GM08714 (cell line): ENCODE data around the gene PARD6G.
A peak's percentile ranks its signal among the peaks of the same experiment; 100 is the strongest.
"Not testable (repeated sequence)": the region's sequence is repeated elsewhere in the genome, so short reads cannot be mapped to it uniquely, and the experiment has no call there.

Source experiments
- H3K4me3 ChIP-seq: fragments of 200-500 bp; sonication (Bioruptor generic); 2 replicates; pipeline ENCODE4 v1.5.1; 2014; ENCODE audit warnings: mild to moderate bottlenecking, low read length, inconsistent platforms
- ZNF274 ChIP-seq: IDR thresholded peaks from 2 replicates; pipeline ENCODE4 v1.6.1; 2012; ENCODE audit warnings: mild to moderate bottlenecking, low read depth, low read length

The PARD6G gene

GRCh38 chr18:80247393-80247841 is at the start of gene PARD6G:
PARD6G (minus strand) TSS chr18:80247514; CDS start chr18:80247348, 166 bp downstream.
- peak within 1 kb of the TSS; percentile 80 for H3K4me3 ChIP-seq
- no peak for TF ChIP-seq ZNF274

DNA sequence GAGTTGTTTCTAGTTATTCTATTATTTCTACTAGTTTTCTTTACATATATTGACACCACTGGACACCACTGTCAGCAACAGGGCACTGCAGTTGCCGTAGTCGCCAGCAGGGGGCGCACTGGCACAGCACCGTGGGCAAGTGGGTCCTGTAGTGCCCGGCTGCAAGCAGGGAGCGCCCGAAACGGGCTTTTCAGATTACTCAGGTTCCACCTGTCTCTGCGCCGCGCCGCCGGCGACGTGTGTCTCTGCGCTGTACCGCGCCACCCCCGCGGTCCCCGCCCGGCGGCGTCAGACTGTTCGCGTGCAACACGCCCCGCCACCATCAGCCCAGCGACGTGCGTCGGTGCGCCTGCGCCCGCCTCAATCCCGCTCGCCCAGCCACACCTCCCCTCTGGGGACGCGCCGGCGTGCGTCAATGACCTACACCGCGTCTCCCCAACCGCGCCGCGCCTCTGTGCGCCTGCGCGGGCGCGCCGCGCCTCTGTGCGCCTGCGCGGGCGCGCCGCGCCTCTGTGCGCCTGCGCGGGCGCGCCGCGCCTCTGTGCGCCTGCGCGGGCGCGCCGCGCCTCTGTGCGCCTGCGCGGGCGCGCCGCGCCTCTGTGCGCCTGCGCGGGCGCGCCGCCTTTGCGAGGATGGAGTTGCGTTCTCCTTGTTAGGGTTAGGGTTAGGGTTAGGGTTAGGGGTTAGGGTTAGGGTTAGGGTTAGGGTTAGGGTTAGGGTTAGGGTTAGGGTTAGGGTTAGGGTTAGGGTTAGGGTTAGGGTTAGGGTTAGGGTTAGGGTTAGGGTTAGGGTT is 15.1 kb upstream of the PARD6G start:
- H3K4me3 ChIP-seq = peak overlapping the region; percentile 83; the same call in 1 of the 2 replicates

- TF ChIP-seq ZNF274 = no peak
- no peak overlapping the region for H3K4me3 ChIP-seq
Measured at GRCh38 chr18:80259610-80260009, 12.3 kb upstream of the PARD6G start.

DNA sequence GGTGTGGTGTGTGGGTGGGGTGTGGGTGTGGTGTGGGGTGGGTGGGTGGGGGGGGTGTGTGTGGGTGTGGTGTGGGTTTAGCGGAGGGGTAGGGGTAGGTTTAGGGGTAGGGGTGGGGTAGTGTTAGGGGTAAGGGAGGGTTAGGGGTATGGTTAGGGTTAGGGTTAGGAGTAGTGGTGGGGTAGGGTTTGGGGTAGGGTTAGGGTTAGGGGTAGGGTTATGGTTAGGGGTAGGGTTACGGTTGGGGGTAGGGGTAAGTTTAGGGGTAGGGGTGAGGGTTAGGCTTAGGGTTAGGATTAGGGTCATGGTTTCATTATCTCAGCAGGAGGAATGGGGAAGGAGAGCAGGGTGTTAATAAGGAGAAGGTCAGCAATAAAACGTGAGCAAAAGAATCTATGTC is 11.3 kb upstream of the PARD6G start:
- H3K4me3 ChIP-seq = no peak overlapping the region
- no peak for TF ChIP-seq ZNF274

- H3K4me3 ChIP-seq = not testable (repeated sequence)
Measured at GRCh38 chr18:80257579-80258543, 10.5 kb upstream of the PARD6G start.

GRCh38 chr18:80254971-80255500 is 7.7 kb upstream of the PARD6G start:
- H3K4me3 ChIP-seq = no peak overlapping the region
- no peak for TF ChIP-seq ZNF274

DNA sequence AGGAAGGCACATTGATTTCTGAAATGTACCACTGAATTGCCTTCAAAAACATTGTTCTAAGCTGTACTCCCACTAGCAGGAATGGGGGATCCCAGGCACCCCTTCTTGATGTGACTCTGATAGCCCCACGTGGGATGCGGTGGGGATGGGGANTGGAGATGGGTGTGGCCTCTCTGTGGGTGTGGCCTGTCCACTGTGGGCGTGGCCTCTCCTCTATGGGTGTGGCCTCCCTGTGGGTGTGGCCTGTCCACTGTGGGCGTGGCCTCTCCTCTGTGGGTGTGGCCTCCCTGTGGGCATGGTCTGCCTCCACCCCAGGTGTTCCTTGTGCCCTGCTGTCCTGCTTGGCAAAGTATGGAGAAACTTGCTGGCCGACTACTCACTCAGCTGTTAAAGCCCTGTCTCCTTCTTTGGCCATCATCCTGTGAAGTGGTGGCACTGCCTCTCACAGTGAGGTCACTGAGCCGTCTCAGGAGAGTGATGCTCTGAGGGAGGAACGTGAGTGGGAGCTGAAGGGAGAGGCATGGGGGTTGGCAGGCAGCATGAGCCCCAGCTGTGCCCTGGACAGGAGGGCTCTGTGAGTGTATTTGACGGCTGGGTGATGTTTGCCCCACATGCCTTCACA is 6.7 kb upstream of the PARD6G start:
- no peak overlapping the region for H3K4me3 ChIP-seq
- no peak for TF ChIP-seq ZNF274

DNA sequence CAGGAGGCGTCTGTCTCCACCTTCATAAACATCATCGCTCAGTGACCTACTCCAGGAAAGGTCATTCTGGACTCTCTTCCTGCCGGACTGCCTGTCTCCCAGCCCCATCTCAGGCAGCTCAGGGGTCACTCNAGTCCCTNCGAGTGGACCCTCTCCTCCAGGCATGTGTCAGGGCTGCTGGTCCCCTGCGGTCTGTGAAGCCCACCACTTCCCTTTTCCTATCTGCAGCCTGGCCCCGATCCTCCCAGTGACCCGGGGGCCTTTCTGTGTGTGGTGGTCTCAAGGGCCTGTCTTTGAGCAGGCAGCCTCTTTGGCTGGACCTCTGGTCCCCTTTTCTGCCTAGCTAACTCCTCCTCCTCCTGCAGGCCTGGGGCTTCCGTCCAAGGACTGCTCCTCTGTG is 5.9 kb upstream of the PARD6G start:
- no peak overlapping the region for H3K4me3 ChIP-seq
- TF ChIP-seq ZNF274 = no peak

DNA sequence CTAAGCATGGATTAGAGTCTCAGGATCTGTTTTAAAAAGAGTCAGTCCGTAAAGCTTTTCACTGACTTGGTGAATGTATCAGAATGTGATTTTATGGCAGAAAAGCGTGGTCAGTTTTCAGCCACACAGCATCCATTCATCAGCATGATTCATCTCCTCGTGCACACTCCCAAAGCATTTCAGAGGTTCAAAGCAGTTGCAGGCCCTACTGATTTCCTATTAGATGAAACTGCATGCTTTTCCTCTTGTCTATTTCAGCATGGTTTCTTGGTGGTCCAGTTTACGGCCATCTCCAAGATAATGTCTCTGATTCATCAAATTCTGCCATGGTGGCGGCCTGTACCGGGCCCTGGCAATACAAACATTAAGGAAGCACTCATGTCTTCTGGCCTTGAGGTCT is 4.8 kb upstream of the PARD6G start:
- no peak for TF ChIP-seq ZNF274
- no peak overlapping the region for H3K4me3 ChIP-seq

DNA sequence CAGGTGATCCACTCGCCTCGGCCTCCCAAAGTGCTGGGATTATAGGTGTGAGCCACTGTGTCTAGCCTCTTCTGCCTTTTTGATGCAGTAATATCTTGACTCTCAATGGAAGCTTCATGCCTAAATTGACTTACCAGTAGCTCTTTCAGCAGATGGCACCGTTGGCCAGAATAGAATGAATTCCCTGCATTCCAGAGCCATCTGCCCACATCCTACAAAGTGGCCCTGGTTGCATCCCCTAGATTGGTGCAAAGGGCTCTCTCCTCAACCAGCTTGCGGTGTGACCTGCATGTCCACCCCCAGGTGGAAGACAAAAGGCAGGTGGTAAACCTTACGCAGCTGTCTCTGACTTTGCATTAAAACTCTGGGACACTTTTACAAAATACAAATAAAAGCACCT is 4.4 kb upstream of the PARD6G start:
- no peak overlapping the region for H3K4me3 ChIP-seq
- TF ChIP-seq ZNF274 = no peak

DNA sequence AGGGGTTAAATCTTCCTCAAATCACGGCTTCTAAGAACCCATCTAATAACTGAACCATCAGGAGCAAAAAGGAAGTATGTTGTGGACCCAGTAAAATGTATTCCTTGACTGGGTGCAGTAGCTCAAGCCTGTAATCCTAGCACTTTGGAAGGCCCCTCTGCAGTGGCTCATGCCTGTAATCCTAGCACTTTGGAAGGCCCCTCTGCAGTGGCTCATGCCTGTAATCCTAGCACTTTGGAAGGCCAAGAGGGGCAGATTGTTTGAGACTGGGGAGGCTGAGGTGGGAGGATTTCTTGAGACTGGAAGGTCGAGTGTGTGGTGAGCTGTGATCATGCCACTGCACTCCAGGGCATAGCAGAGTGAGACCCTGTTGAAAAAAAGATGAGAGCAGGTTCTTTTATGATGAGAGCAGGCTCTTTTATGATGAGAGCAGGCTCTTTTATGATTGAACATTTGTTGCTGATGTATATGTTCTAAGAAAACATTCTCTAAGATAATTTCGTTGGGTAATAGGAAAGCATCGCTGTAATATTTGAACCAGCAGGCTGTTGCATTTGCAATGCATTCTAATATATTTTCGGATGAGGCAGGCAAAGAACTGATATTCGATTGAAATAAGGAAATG is 3.5 kb upstream of the PARD6G start:
- TF ChIP-seq ZNF274 = no peak
- no peak overlapping the region for H3K4me3 ChIP-seq

DNA sequence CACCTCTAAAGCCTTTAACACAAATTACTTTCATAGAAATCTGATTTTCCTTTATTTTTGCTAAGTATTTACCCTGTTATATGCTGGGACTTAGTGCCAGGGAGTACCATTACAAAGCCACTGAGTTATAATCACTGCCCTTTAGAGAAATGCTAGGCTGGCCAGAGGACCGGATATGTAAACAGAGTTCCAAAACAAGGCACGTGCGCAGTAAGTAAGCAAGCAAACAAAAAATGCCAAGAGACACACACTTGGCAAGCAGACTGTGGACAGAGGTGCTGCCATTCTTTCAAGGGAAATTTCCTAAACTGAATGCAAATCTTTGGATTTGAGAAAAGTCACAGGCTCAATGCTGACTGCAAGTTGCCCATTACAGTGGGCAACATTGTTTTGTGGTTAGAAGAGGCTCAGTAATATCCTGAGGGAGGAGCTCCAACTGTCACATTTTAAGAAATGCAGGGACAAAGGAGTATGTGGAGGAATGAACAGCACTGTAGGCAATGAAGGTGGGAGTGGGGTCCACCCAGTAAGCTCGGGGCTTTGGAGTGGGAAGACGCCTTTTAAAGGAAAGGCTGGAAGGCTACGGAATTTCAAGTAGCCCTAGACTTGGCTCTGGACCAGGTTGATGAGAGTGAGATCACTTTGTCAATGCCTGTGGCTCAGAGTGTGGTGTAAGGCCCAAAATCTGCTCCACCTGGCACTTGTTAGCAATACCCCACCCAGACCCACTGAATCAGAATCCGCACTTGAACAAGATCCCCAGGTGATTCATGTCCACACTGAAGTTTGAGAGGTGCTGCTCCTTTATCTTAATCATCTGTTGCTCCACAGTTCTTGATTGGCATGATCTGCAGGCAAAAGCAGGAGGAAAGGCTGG is 2.1 kb upstream of the PARD6G start:
- no peak for TF ChIP-seq ZNF274
- no peak overlapping the region for H3K4me3 ChIP-seq

DNA sequence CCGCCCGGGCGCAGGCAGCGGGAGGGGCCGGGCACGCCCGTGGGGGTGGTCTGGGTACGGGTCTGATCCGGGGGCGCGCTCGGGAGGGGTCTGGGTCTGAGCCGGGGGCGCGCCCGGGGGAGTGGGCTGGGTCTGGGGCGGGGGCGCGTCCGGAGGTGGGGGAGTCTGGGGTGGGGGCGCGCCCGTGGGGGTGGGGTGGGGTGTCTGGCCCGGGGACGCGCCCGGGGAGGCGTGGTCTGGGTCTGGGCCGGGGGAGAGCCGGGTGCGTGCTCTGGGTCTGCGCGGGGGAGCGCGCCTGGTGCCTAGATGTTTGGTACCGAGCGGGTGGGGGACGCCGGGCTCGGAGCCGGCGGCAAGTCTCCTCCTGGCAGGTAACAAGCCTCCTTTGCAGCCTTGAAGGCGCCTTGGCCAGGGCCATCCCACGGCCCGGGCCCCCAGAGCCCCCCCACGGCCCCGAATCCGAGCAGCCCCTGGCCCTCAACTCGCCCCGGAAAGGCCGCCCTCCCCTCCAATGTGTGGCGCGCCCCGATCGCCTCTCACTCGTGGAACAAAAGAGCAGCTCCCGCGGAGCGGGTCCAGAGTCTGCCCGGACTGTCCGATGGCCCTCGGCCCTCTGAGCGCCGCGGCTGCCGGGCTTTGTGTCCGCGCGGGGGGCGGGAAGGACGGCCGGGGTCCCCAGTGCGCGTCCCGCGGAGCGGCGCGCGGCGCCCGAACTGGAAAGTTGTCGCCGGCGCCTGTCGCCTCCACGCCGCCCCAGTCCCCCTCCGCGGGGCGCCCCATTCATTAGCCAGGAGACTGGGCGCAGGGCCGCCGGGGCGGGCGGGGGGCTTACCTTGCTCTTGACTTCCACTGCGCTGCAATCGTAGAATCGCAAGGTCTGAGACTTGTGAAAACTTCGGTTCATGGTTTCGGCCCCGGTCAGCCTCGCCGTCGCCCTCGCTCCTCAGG is 595 bp downstream of the PARD6G start:
- peak overlapping the region; percentile 80 for H3K4me3 ChIP-seq
- TF ChIP-seq ZNF274 = no peak
